Hepatic stellate cell (primary cell): ENCODE data around the gene CDCA3.
A peak's percentile ranks its signal among the peaks of the same experiment; 100 is the strongest.
"Not testable (repeated sequence)": the region's sequence is repeated elsewhere in the genome, so short reads cannot be mapped to it uniquely, and the experiment has no call there.

Experiments used
- DNase-seq: peaks from one replicate; pipeline ENCODE4 v3.0.0; 2011; ENCODE audit warnings: low spot score

CDCA3 gene

DNA sequence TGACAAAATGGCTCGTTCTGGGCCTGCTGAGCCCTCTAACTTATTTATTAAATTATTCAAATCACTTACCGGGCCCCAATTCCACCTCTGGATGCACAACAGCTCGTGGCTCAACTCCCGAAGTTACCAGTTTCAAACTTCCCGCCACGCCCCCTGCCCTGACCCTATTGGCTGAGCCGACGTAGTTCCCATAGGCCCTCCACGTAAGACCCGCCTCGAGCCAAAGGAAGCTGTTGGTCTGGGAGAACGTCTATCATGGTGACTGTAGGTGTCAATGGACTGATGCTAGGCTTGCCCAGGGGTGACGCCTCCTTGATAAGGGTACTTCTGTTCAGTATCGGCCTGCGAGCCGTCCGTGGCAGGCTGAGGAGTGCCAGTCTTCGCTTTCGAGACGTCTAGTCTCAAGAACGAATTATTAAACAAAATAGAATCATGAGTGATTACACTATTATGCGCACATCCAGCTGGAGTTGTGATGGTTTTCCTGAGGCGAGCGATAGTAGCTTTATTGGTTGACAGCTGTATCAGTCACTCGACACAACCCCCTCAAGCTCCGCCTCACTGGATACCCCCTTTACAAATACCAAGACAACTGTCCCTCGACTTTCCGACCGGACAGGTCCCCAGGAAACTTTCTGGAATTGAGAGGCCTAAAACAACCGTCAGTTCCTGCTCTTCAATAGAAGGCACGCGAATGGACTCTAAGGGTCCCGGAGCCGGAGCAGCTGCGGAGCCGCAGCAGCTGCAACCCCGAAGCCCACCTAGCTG lies at the start of gene CDCA3:
CDCA3 (minus strand) TSS at position 134 of the 768 bp plus-strand sequence. CDS start 334 bp downstream, outside the sequence.
- DNase-seq, result peak; percentile 100

DNA sequence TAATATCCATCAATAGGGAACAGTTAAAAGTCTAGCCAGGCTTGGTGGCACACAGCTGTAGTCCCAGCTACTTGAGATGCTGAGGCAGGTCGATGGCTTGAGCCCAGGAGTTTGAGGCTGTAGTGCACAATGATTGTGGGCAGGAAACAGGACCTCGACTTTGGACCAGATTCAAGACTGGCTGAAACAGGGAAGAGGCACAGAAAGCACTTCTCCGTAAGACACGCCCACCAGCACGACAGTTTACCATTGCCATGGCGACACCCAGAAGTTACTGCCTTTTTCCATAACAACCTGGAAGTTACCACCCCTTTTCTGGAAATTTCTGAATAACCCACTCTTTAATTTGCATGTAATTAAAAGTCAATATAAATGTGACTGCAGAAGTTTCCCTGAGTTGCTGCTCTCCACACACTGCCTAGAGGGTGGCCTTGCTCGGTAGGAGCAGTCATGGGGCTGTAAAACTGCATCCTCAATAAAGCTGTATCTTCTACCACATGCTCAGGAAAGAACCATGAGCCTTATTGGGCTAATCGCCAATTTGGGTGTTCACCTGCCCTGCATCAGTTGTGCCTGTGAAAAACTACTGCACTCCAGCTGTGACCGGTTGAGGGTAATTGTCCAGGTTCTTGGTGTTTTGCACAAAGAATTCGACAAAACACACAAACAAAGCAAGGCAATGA lies 48.9 kb upstream of the CDCA3 start:
- DNase-seq, result peak; percentile 28

DNA sequence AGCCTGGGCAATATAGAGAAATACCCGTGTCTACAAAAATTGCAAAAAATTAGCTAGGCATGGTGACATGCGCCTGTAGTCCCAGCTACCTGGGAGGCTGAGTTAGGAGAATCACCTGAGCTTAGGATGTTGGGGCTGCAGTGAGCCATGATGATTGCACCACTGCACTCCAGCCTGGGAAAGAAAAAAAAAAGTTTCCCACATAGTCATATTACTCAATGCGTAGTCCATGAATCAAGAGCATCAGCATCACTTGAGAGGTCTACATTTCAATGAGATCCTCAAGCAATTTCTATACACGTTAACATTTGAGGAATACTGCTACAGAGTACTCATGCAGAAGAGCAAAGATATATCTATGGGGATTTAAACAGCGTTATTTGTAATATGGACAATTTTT lies 48.3 kb upstream of the CDCA3 start:
- no peak for DNase-seq

DNA sequence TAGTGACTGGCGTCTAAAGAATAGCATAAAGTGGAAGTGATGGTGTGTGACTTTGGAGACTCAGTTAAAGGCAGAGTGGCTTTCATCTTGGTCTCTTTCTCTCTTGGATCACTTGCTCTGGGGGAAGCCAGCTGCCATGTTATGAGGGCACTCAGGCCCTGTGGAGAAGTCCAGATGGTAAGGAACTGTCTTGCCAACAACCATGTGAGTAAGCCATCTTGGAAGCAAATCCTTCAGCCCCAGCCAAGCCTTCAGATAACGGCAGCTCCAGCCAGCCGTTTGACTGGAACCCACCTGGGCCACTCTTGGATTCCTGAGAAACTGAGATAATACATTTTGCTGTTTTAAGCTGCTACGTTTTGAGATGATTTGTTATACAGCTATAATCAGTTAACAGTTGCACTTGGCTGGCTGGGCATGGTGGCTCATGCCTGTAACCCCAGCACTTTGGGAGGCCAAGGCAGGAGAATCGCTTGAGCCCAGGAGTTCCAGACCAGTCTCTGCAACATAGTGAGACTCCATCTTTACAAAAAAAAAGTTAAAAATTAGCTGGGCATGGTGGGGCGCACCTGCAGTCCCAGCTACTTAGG lies 45.9 kb upstream of the CDCA3 start:
- no peak for DNase-seq

DNA sequence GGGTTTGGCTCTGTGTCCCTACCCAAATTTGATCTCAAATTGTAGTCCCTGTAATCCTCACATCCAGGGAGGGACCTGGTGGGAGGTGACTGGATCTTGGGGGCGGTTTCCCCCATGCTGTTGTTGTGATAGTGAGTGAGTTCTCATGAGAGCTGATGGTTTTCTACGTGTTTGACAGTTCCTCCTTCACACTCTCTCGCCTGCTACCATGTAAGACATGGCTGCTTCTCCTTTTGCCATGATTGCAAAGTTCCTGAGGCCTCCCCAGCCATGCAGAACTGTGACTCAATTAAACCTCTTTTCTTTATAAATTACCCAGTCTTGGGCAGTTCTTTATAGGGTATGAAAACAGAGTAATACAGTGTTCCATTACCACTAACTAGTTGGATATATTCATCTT lies 43.2 kb upstream of the CDCA3 start:
- no peak for DNase-seq

DNA sequence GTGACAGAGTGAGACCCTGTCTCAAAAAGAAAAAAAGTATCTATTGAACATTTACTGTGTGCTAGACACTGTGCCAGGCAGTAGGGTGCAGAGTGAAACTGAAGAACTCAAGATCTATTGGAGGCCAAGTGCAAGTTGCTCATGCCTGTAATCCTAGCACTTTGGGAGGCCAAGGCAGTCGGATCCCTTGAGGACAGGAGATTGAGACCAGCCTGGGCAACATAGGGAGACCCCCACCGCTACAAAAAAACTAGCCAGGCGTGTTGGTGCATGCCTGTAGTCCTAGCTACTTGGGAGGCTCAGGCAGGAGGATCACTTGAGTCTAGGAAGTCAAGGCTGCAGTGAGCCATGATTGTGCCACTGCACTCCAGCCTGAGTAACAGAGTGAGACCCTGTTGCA lies 41.6 kb upstream of the CDCA3 start:
- DNase-seq, result not testable (repeated sequence)

DNA sequence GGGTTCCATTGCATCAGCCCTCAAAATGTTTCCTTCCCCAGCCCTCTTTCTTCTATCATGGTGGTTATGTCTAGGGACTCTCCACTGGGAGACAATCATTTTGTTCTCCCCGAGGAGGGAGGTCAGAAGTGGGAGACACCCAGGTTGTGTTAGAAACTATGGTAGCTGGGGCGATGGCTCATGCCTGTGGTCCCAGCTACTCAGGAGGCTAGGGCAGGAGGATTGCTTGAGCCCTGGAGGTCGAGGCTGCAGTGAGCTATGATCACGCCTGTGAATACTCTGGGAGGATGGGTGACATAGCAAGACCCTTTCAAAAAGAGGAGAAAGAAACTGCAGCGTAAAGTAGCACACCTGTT lies 40.5 kb upstream of the CDCA3 start:
- no peak for DNase-seq

DNA sequence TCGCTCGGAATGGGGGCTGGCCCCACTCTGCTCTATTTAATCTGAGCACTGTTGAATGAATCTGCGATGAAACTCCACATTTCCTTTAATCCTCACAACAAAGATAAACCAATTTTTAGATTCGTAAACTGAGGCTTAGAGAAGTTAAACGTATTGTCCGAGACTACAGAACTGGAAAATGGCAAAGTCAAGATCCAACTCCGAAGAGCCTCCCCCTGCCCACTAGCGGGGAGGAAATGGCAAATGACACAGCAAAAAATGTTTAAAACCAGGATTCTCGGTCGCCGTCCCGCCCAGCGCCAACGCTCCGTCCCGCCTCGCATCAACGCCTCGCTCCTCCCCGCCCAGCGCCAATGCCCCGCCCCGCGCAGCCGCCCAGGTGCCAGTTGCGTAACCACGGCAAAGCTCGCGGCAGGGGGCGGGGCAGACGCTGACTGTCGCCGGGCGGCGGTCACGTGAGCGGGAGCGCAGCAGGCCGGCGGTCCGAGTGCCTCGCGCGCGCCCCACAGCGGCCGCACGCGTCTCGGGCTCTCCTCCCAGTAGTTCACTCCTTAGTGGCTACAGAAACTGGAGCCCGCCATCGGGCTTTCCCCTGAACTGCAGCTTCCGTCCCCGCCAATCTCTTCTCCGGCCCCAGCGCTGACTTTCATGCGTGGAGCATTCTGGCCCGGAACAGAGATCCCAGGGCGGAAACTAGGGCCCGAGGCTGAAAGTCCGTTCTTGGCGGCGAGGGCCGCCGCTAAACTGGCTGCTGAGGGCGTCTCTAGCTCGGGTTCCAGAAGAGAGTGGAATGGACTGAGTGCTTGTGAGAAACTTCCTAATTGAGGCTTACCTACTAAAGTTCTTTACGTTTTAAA lies 39.9 kb upstream of the CDCA3 start:
- peak; percentile 94 for DNase-seq

DNA sequence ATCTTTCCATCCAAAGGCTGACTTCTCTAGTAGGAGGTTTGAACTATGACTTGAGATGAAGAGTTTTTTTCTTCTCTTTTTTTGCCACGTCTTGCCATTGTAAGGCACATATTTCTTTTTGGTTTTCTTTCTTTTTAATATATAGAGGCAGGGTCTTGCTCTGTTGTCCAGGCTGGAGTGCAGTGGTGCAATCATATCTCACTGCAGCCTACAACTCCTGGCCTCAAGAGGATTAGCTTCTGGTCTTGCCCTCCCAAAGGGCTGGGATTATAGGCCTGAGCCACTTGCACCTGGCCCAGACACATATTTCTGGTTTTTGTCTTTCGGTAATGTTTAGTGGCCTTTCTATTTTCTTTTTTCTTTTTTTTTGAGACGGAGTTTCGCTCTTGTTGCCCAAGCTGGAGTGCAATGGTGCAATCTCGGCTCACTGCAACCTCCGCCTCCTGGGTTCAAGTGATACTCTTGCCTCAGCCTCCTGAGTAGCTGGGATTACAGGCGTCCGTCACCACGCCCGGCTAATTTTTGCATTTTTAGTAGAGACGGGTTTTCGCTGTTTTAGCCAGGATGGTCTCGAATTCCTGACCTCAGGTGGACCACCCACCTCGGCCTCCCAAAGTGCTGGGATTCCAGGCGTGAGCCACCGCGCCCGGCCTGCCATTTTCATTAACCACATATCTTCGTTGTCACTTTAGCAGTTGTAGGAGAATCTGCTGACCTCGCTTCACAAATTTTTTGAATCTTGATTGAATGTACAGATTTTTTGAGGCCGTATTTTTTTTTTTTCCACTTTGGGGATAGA lies 38.9 kb upstream of the CDCA3 start:
- not testable (repeated sequence) for DNase-seq

DNA sequence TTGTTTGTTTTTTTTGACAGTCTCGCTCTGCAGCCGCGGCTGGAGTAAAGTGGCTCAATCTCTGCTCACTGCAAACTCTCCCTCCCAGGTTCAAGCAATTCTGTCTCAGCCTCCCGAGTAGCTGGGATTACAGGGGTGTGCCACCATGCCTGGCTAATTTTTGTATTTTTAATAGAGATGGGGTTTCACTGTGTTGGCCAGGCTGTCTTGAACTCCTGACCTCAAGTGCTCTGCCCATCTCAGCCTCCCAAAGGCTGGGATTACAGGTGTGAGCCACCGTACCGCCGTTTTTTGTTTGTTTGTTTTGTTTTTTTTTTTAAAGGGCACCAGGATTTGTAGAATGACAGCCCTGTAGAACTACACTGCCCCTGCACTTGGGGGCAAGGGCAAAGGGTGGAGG lies 37.7 kb upstream of the CDCA3 start:
- not testable (repeated sequence) for DNase-seq

DNA sequence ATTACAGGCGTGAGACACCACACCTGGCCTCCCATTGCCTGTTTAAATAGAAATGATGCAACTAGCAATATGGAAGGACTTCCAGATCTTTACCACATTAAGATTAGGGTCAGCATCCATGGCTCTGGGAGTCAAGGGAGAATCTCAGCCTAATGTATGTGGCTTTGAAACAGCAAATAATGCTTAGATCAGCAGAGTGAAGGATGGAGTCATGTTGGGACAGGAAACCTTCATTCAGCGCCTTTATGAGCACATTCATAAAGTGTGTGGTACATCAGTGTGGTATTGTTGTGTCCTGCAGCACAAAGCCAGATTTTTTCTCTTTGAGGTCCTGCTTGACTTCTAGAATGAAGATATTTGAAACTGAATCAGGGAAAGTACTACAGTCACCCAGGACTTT lies 37.3 kb upstream of the CDCA3 start:
- DNase-seq, result no peak

DNA sequence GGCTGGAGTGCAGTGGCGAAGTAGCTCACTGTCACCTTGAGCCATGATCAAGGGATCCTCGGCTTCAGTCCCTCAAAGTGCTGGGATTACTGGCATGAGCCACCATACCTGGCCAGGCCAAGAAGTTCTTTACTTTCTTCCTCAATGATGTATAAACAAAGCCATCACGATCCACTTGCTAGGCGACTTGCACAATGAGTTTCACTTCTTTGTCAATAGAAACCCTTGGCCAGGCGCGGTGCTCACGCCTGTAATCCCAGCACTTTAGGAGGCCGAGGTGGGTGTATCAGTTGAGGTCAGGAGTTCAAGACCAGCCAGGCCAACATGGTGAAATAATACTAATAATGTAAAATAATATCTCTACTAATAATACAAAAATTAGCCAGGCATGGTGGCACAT lies 36.4 kb upstream of the CDCA3 start:
- DNase-seq, result no peak

DNA sequence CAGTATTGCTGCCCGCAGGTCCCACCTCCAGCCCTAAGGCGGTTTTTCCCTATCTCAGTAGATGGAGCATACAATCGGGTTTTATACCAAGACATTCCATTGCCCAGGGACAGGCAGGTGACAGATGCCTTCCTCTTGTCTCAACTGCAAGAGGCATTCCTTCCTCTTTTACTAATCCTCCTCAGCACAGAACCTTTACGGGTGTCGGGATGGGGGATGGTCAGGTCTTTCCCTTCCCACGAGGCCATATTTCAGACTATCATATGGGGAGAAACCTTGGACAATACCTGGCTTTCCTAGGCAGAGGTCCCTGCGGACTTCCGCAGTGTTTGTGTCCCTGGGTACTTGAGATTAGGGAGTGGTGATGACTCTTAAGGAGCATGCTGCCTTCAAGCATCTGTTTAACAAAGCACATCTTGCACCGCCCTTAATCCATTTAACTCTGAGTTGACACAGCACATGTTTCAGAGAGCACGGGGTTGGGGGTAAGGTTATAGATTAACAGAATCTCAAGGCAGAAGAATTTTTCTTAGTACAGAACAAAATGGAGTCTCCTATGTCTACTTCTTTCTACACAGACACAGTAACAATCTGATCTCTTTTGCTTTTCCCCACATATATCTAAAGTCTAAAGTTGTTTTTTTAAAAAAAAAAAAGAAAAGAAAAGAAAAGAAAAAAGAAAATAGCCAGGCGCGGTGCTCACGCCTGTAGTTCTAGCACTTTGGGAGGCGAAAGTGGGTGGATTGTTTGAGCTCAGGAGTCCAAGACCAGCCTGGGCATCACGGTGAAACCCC lies 35.3 kb upstream of the CDCA3 start:
- DNase-seq, result not testable (repeated sequence)

DNA sequence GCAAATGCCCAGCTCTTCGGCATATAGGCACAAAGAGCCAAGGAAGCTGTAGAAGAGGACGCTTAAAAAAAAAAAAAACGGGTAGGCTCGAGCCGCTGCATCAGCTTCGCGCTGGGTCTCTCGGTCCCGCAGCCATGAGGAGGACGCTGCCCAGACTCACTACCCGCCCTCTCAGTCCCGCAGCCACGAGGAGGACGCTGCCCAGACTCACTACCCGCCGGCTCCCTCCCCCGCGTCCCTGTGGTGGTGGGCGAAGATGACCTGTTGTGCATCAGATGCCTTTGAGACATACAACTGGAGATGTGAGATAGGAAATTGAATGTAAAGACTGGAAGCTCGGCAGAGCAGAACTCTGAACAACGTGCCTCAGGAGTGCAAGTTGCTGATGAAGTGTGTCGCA lies 33.5 kb upstream of the CDCA3 start:
- no peak for DNase-seq

DNA sequence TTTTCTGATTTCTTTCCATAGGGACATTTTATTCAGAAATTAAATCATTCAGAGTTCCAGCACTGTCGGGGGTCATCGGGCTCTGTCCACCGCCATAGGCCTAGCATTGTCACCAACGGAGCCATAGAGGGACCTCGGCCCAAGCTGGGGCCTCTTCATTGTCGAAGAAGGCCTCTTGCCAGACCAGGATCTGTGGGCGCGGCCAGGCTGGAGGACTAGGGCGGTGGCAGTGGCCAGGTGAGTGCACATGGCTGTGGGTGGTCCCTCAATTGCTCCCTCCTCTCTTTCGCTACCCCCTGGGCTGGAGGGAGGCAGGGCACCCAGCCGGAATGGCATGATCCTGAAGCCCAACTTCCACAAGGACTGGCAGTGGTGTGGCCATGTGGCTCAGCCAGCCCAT lies 32.6 kb upstream of the CDCA3 start:
- no peak for DNase-seq

DNA sequence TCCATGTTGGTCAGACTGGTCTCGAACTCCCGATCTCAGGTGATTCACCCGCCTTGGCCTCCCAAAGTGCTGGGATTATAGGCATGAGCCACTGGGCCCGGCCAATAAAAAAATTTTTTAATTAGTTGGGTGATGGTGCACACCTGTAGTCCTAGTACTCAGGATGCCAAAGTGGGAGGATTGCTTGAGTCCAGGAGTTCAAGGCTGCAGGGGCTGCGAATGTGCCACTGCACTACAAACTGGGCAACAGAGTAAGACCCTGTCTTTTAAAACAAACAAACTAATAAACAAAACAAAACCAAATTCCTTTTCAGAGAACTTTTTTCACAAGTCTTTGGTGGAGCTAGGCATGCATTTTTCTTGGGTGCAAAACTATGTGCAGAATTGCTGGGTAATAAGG lies 32.2 kb upstream of the CDCA3 start:
- DNase-seq, result no peak

DNA sequence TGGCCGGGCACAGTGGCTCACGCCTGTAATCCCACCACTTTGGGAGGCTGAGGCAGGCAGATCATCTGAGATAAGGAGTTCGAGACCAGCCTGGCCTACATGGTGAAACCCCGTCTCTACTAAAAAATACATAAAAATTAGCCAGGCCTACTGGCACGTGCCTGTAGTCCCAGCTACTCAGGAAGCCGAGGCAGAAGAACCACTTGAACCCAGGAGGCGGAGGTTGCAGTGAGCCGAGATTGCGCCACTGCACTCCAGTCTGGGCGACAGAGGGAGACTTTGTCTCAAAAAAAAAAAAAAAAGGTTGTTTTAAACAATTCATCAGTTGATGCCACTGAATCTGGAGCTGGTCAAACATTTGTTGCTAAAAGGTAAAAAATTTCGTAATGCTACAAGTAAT lies 28.7 kb upstream of the CDCA3 start:
- not testable (repeated sequence) for DNase-seq

DNA sequence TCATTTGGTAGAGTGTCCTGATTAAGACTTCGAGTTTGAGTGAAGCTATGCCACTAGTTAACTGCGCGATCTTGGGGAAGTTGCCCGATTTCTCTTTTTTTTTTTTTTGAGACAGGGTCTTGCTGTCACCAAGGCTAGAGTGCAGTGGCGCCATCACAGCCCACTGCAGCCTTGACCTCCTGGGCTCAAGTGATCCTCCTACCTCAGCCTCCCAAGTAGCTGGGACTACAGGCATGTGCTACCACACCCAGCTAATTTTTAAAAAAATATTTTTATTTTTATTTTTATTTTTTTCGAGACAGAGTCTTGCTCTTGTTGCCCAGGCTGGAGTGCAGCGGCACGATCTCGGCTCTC lies 22.9 kb upstream of the CDCA3 start:
- DNase-seq, result not testable (repeated sequence)

DNA sequence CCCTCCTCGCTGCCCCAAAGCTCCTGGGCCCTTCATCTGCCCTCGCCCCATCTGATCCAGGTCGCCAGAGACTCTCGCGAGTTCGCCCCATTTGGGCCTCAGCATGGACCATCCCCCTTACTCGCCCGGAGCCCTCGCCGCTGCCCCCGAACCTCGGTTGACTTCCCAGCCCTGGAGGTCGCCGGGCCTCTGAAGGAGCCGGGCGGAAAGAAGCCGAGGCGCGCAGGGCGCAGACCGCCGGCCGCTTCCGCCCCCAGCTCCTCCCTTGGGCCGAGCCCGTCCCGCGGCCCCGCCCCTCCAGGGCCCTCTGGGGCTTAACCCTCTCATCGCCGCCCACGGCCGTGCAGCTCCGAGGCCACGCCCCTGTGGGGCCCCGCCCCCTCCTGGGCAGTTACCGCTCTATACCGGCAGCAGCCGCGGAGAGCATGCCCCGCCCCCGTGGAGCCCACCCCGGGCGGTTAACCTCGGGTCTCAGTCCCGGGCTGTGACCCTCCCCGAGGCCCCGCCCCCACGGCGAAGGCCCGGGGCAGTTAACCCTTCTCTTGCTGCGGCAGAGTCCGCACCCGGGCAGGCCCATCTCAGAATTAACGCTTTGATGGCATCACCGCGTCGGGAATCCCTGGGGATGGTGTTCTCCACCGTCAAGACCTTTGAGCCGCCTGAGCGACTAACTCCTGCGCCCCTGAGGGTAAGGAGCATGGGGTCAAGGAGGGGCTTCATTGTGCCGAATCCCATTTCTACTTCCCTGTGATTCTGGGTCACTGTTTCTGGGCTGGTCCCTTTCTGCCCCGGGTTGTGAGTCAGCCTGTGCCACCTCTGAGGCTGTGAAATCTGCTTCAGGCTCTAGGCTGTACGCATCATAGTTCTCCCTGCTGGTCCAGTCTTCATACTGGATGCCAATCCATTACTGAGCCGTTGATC lies 22.3 kb upstream of the CDCA3 start, which contains the start of gene SPSB2:
SPSB2 (minus strand) TSS at position 210 of the 921 bp plus-strand sequence. CDS start 402 bp downstream, outside the sequence.
- peak; percentile 95 for DNase-seq
